ENCODE measurements around the gene DCHS1.

GRCh38 chr11:6666302-6667183 lies 10.9 kb upstream of the DCHS1 start:
- TF ChIP-seq CTCF (IDR thresholded peaks at IDR 0.05): no peak
- no peak for TF ChIP-seq POLR2A (IDR thresholded peaks at IDR 0.05)
- no peak for TF ChIP-seq EP300 (IDR thresholded peaks at IDR 0.05)

Measured in upper lobe of left lung (tissue), 4 donors.